Measurements from ENCODE around the gene FGB.
A peak's percentile ranks its signal among the peaks of the same experiment; 100 is the strongest.

The FGB gene

DNA sequence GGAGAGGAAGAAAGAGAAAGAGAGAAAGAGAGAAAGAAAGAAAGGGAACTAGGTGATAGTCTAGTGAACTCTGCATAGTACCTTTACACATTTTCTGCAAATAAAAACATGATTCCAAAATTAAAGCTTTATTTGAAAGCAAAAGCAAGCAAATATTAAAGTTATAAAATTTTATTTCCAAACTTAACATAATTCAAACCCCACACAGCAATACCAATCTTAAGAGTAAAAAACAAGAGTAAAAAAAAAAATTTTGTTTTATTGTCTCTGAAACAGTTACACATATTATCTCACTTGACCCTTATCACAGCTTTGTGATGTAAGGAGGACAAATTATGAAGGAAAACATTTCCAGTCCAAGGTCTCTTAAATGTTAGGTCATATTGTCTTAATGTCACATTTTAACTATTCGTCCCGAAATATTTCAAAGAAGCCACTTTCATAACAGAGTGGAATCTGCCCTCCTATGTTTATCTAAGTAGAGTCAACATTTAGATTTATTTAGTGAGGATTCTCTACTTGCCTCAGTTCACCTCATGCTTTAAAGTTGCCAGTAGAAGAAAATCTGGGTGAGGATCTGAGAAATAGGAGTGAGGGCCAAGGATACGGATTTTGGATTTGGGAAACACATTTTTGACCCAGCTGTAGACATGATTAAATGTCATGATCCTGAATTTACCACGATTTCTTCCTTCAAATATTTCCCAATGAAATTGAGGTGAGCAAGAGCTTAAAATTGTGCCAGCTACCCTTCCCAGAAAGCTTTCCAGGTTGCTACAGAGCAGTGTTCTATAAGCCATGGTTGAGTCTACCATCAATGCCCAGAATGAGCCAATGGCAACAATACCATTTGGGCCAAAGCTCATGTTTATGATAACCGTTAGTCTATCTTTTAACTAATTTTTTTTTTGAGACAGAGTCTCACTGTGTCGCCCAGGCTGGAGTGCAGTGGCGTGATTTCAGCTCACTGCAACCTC, 35.3 kb downstream of the FGB start:
- DNase-seq, result no peak

- DNase-seq, result no peak
These were observed 39.7 kb downstream of the FGB start for GRCh38 chr4:154602404-154603020.

DNA sequence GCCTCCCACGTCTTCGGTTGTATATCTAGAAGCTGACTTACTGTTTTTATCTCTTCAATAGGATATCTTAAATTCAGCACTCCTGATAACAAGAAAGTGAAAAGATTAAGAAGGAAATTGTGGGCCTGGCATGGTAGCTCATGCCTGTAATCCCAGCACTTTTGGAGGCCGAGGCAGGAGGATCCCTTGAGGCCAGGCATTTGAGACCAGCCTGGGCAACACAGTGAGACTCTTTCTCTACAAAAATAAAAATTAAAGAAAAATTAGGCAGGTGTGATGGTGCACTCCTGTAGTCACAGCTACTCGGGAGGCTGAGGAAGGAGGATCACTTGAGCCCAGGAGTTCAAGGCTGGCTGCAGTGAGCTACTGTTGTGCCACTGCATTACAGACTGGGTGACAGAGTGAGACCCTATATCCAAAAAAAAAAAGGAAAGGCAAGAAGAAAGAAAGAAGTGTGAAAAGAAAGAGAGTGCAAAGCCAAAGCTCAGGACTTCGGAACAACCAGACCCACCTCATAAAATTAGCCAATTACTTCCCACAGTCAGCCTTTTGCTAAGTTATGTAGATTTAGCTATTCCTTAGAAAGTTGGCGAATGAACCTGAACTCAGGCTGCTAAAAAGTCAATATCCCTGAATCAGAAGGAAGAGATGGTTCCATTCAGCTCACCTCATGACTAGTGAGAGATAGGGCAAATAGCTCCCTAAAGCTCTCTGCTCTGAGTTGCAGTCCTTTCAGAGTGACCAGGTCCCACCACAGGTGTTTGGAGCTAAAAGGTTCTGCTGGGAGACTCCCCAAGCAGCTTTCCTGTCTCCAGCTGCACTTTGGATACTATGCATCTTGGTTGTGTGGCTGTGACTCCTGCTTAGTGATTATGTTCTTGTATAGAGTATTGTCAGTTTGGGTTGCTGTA, 40.5 kb downstream of the FGB start:
- no peak for DNase-seq

DNA sequence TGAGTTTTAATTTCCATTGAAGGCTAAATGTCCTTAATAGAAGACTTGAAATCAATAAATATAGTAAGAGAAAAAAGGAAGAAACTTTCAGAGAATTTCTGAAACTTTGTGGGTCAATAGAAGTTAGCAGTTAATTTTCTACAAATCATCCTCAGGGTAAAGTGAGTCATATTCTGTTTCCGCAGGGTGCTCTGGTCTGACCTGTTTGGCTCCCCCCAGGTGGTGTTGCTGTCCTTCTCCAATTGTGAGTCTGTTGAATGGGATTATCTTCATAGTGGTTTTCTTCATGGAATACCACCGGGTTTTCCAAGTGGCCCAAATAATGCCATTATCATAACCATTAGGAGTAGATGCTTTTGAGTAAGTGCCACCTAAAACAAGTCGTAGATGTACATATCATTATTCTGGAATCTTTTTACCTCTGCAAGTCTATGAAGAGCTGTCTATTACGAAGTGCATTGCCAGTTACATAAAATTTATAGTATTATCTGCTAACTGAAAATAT, 41.9 kb downstream of the FGB start:
- no peak for DNase-seq

DNA sequence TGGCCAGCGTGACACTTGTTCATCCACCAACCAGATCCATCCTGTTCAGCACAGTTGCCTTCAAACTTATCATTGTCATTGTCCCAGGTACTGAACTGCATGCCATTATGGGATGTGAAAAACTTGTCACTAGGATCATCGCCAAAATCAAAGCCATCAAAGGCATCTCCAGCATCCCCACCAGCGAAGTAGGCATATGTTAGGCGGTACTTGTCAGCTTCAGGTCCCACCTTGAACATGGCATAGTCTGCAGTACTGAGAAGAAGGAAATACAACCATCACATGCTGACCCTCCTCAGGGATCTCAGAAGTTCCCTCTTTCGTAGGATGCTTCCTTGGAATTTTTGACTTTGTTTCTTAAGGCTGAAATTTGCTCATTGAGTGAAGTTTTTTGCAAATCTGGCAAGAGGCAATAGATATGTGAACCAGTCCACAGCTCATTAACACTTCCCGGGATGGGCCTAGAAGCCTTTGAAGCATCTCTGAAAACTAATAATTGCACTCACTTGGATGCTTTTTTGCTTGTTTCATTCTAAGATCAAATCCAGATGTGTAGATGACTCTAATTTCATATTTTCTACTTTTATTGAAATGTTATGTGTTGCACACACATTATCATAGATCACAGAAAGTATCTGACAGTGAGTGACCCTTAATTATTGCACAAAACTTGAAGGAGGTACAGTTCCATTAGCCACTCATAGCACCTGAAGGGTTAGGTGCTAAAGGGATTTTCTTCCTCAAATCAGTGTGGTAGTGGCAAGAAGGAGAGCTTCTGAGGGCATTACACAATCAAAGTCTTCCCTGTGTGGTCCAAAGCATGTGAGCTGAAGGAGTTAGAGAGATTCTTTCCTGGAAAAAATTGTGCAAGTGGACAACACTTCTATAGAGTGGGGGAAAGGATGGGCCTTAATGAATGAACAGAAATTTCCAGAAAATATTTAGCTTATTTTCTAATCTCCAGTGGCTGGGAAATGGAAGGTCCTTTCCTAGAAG, 44.2 kb downstream of the FGB start:
- no peak for DNase-seq

DNA sequence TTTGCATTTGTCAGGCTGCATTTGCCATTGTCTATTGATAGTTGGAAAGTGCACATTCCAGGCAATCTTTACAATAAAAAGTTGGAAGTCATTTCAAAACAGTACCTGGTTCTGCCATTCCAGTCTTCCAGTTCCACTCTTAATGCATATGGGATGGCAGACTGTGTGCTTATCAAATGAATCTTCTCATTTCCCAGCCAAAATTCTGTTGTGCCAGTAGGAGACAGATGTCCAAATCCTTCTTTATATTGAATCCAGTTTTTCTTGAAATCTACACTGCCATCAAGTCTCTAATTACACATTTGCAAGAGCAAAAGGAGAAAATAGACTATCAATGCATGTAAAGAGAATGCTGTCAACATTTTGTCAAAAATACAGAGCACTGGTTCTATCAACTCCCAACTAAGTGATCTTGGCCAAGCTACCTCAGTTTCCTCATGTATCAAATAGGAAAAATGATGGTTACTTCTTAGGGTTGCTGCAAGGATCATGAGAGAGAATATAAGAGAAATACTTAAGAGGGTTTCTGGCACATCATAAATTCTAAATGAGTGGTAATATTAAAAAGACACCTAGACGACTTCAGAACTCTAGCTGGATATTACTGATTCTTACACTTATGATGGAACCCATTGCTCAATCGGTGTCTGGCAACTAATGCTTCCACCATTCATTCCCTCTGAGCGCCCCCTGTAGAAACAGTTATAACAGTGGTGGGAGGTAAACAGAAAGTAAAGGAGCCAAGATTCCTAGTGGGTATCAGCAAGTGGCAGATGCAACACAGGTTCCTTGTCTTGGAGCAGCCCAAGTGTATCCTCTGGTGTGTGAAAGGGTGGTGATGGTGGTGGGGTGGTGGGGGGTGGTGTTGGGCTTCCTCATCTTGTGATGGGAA, 45.8 kb downstream of the FGB start:
- DNase-seq, result no peak

GRCh38 chr4:154609532-154609931, 46.7 kb downstream of the FGB start:
- no peak for DNase-seq

GRCh38 chr4:154610582-154610981, 47.8 kb downstream of the FGB start:
- no peak for DNase-seq

GRCh38 chr4:154611833-154612232, 49.0 kb downstream of the FGB start:
- no peak for DNase-seq

- no peak for DNase-seq
These were observed 49.9 kb downstream of the FGB start, which contains the start of gene FGG for GRCh38 chr4:154612472-154613414. Gene FGG, minus strand, starts transcription at chr4:154612656. Its CDS starts 47 bp downstream, at chr4:154612609.

GRCh38 chr4:154614306-154614705, 51.5 kb downstream of the FGB start:
- no peak for DNase-seq

DNA sequence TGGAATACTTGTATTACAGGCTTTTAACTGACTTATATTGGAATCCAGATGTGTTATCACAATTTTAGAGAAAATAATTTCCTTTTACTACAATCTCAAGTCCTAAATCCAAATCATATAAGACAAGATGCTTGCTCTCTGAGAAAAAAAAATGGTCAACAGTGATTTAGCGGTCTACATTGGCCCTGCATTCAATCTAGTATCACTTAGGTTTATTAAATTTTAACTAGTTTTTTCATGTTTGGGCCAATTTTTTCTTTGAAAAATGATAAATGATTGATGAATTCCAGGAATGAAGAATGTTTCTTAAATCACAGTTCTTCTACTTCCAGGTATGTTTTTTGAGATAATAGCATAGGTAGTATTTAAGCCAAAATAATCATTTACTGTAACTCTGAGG, 52.4 kb downstream of the FGB start:
- DNase-seq, result no peak

DNA sequence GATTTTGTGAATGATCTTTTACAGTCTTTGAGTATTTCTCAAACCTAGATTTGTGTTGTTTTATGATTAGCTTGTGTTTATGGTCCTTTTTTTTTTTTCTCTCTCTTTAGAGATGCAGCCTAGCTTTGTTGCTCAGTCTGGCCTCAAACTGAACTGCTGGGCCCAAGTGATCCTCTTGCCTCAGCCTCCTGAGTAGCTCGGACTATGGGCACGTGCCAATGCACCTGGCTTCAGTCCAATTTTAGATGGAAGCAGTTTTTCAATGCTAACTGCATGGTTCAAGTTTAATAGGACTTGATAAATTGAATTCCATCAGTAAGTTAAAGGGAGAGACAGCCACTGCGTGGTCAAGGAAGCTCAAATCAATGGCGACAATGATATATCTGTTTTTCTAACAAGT, 53.5 kb downstream of the FGB start:
- no peak for DNase-seq

GRCh38 chr4:154616731-154617130, 53.9 kb downstream of the FGB start:
- DNase-seq, result no peak

- no peak for DNase-seq
These were observed 55.1 kb downstream of the FGB start for GRCh38 chr4:154617820-154618317.

DNA sequence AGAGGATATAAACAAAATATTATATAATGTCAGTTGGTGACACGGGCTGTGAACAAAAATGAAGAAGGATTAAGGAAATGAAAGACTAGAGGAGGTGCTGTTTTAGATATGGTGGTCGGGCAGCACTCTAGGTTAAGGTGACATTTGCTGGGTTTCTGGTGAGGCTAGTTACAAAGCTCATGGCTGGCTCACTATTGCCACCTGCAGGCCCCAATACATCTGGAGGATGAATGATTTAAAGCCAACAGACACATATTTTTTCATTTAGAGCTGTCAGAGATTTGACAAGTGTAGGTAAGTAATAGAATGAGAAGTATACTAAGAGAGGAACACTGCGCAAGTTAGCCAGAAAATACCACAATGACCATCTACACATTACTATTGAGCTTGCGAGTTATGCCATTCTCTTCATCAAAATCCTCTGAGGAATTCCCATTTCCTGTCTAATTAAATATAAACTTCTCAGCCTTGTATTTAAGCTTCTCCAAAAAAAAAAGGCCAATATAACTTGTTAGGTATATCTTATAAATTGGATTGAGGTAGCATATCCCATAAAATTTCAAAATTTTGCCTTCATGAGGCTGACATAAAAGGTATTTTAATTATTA, 56.0 kb downstream of the FGB start:
- DNase-seq, result peak; percentile 14

DNA sequence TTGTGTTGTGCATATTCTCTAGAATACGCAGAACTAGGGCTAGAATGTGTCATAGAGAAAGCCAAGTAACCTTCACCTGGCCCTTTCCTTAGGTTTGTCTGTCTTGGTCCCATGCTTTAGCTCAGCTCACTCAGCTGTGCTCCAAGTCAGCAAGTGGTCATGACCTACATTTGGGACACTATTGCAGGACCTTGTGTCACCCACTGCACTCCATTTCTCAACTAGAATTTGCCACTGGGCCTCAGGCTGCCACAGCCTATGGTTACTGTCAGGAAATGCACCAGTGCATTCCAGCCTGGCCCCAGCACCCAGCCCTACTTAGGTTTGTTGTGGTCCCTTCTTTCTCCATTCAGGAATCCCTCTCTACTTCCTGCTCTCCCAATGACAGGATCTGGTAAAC, 57.3 kb downstream of the FGB start:
- no peak for DNase-seq

Measured in activated gamma-delta T cell treated with Interleukin-2 at 50 U/mL for 16 hours (primary cell).